Left ventricle myocardium superior (tissue), 1 donor: Measurements from ENCODE around the gene TSBP1. TPM values are rescaled to one million over a fixed set of nuclear protein-coding genes. Genes with fewer than 3 reads are reported as not detected.

Source experiments
- ATAC-seq: fragments of 200-7000 bp; cut with Tn5 transposase; one replicate; pipeline ENCODE4 v1.9.1; 2020; ENCODE audit warnings: mild to moderate bottlenecking, moderate library complexity
- DNase-seq: peaks from one replicate; pipeline ENCODE4 v3.0.0-alpha.2; 2020
- intact Hi-C: fragments of 100-400 bp; cut with micrococcal nuclease; formaldehyde crosslinking; loops from one replicate; pipeline ENCODE4 v1.11.0; 2022
- total RNA-seq: library from RNA; stranded (reverse); fragmentation: NEBNext Ultra II Directional; extraction: Animal tissue kit (Norgen Biotek cat#: 25700); gene quantifications from one replicate; pipeline ENCODE4 v1.2.1, GENCODE V29; 2021
- donor health status: DM: no; HTN: yes; CAD: no; lungs with severe emphysema.

TSBP1 gene
- total RNA-seq, 1 donor from 2014 or later = not detected

GRCh38 chr6:32244270-32244669, 127.4 kb downstream of the TSBP1 start:
- no peak for DNase-seq
- intact Hi-C loops = loop anchor here (10.0 kb wide), 1 partner anchor 171 kb away; no protein-coding TSS in a partner anchor
- ATAC-seq = peak; percentile 62

Other genes starting within 250 kb of the TSBP1 start
- gene ATF6B, start 243.7 kb downstream of the TSBP1 start, total RNA-seq = 26.8 TPM
- 2.6 TPM for gene FKBPL, start 241.6 kb downstream of the TSBP1 start, total RNA-seq
- 0.27 TPM for gene PRRT1, start 220.0 kb downstream of the TSBP1 start, total RNA-seq
- gene PPT2, start 217.8 kb downstream of the TSBP1 start, total RNA-seq = 22.6 TPM
- gene EGFL8, start 207.3 kb downstream of the TSBP1 start, total RNA-seq = 7.7 TPM
- gene AGPAT1, start 195.8 kb downstream of the TSBP1 start, total RNA-seq = 49.7 TPM
- 94.1 TPM for gene RNF5, start 193.5 kb downstream of the TSBP1 start, total RNA-seq
- 3.0 TPM for gene AGER, start 187.7 kb downstream of the TSBP1 start, total RNA-seq
- gene PBX2, start 181.7 kb downstream of the TSBP1 start, total RNA-seq = 46.5 TPM
- gene GPSM3, start 179.3 kb downstream of the TSBP1 start, total RNA-seq = 5.9 TPM
- 22.5 TPM for gene NOTCH4, start 147.8 kb downstream of the TSBP1 start, total RNA-seq
- gene BTNL2, start 35.3 kb upstream of the TSBP1 start, total RNA-seq = not detected
- 109 TPM for gene HLA-DRA, start 68.0 kb upstream of the TSBP1 start, total RNA-seq
- gene HLA-DRB5, start 158.4 kb upstream of the TSBP1 start, total RNA-seq = 19.5 TPM
- gene HLA-DRB1, start 217.9 kb upstream of the TSBP1 start, total RNA-seq = 34.3 TPM